ENCODE results near the gene BICC1.

The BICC1 gene

DNA sequence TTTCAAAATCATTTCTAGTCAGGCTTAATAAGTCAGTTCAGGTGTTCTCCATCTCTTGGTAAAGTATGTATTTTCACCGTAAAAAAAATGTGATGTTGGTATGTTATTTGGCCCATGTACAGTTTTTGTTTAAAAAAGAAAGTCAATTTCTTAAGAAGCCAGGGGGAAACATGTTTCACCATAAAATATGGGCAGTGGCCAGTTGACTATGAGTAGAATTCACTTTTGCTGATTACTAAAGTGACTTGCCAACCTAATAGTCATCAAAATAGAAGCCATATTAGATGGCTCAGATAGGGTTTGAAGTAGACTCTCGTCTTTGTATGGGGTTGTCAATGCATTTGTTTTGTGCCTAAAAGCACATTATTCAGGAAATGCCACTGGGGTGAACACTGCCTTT lies 266.3 kb downstream of the BICC1 start:
- DNase-seq: no peak
- in situ Hi-C loops (cut with HindIII; ENCODE audit: low pct_ligation_motif_present, low pct_unique_long_range_greater_than_20kb, low sequenced_read_pairs): no loop called here

- in situ Hi-C loops (cut with HindIII; ENCODE audit: low pct_ligation_motif_present, low pct_unique_long_range_greater_than_20kb, low sequenced_read_pairs): no loop called here
- DNase-seq: no peak
Observed at GRCh38 chr10:58779594-58779993, 266.9 kb downstream of the BICC1 start.

DNA sequence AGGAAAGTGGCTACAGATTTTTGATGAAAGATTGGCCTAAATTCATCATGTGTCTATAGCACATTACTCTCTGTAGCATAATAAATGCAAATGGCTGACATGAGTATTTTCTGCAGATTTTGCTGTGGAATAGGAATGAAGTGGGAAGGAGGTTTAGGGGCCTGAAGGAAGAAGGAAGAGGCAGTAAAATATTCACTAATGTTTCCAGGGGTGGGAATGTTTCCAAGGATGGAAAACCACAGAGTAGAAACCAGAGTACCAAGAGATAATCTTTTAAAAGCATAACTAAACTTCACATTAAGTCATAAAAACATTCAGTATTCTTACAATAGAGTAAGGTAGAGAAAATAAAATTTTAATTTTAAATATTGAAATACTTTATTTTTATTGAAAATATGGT lies 267.8 kb downstream of the BICC1 start:
- DNase-seq: no peak
- in situ Hi-C loops (cut with HindIII; ENCODE audit: low pct_ligation_motif_present, low pct_unique_long_range_greater_than_20kb, low sequenced_read_pairs): no loop called here

- in situ Hi-C loops (cut with HindIII; ENCODE audit: low pct_ligation_motif_present, low pct_unique_long_range_greater_than_20kb, low sequenced_read_pairs): no loop called here
- peak; percentile 64 for DNase-seq
Observed at GRCh38 chr10:58781873-58782488, 269.3 kb downstream of the BICC1 start.

GRCh38 chr10:58782876-58783851 lies 270.5 kb downstream of the BICC1 start:
- in situ Hi-C loops (cut with HindIII; ENCODE audit: low pct_ligation_motif_present, low pct_unique_long_range_greater_than_20kb, low sequenced_read_pairs): no loop called here
- DNase-seq: no peak

DNA sequence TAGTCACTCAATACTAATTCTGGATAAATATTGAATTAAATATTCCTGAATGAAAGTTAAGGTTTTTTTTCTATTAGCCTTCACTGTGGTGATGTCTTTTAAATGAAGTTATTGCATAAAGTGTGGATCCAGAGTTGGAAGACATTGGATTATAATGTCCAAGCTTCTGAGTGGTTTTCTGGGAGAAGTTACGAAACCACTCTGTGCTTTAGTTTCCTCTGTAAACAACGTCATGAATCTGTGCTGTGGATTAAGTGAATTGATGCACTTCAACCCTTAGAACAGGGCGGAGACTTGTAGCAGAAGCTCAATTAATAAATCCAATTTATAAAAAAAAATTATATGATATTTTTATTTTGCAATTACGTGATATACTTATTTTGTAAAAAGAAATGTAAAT lies 271.7 kb downstream of the BICC1 start:
- in situ Hi-C loops (cut with HindIII; ENCODE audit: low pct_ligation_motif_present, low pct_unique_long_range_greater_than_20kb, low sequenced_read_pairs): no loop called here
- no peak for DNase-seq

GRCh38 chr10:58785354-58785753 lies 272.7 kb downstream of the BICC1 start:
- in situ Hi-C loops (cut with HindIII; ENCODE audit: low pct_ligation_motif_present, low pct_unique_long_range_greater_than_20kb, low sequenced_read_pairs): no loop called here
- DNase-seq: no peak

DNA sequence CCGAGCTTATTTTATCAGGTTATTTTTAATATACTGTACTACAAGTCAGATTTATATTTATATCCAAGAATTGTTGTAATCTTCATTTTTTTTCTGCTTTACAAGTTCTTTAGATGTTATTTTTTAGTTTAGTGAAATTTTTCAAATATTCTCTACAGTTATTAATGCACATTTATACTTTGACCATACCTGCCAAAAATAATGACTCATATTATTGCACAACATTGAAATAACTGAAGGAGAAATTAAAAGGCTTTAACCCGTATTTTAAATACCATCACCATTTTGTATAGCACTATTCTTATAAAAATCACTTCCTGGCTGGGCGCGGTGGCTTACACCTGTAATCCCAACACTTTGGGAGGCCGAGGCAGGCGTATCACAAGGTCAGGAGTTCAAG lies 278.5 kb downstream of the BICC1 start:
- in situ Hi-C loops (cut with HindIII; ENCODE audit: low pct_ligation_motif_present, low pct_unique_long_range_greater_than_20kb, low sequenced_read_pairs): no loop called here
- no peak for DNase-seq

DNA sequence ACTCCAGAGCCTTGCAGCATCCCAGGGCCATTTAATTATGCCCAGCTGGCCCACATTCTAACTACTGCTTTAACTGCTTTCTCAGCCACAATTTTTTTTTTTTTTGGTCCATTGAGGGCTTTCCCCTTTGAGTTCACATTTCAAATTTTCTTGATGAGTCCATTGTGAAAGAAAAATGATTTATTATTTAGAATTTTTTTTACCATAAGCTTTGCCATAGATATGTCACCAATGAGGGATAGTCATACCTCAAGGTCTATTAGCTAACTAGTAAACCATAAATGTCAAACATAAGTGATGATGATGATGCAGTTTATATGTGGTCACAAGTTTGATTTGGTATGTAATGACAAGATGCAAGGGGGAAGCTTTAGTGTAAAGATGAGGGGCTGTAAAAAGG lies 282.9 kb downstream of the BICC1 start:
- no peak for DNase-seq
- in situ Hi-C loops (cut with HindIII; ENCODE audit: low pct_ligation_motif_present, low pct_unique_long_range_greater_than_20kb, low sequenced_read_pairs): no loop called here

- in situ Hi-C loops (cut with HindIII; ENCODE audit: low pct_ligation_motif_present, low pct_unique_long_range_greater_than_20kb, low sequenced_read_pairs): no loop called here
- no peak for DNase-seq
Observed at GRCh38 chr10:58796242-58796641, 283.6 kb downstream of the BICC1 start.

- no peak for DNase-seq
- in situ Hi-C loops (cut with HindIII; ENCODE audit: low pct_ligation_motif_present, low pct_unique_long_range_greater_than_20kb, low sequenced_read_pairs): no loop called here
Observed at GRCh38 chr10:58796824-58797223, 284.2 kb downstream of the BICC1 start.

DNA sequence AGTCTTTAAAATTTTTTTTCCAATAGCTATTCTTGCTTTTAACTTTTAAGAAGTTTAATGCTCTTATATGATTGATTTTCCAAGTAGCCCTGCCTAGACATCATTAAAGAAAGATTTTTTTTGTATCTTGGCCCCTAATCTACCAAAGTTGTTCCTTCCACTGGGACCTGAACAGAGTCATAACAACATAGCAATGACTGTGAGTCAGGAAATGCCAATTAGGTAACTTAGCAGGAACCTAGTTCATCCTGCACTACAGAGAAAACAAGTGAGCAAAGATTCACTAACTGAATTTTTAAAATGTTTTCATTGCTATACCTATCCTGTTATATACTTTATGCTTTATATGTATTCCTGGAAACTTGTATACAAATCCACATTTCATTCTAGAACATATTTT lies 284.7 kb downstream of the BICC1 start:
- no peak for DNase-seq
- in situ Hi-C loops (cut with HindIII; ENCODE audit: low pct_ligation_motif_present, low pct_unique_long_range_greater_than_20kb, low sequenced_read_pairs): no loop called here

DNA sequence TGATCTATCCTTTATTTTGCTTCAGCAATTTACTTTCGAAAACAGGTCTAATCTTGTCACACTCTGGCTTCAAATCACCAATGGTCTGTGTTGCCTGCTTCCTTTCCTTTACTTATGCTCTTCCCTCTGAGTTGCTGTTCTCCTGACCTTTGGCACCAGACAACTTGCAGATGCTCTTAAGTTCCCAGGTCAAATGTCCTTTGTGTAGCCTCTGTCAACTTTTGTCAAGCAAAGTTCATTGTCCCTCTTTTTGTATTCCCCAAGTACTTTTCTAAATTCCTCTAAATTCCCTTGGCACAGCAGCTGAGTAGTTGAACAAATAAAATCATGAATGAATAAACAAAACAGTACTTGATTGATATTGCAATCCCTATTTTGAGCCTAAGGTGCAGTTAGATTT lies 289.4 kb downstream of the BICC1 start:
- no peak for DNase-seq
- in situ Hi-C loops (cut with HindIII; ENCODE audit: low pct_ligation_motif_present, low pct_unique_long_range_greater_than_20kb, low sequenced_read_pairs): no loop called here

- DNase-seq: no peak
- in situ Hi-C loops (cut with HindIII; ENCODE audit: low pct_ligation_motif_present, low pct_unique_long_range_greater_than_20kb, low sequenced_read_pairs): no loop called here
Observed at GRCh38 chr10:58806323-58806722, 293.7 kb downstream of the BICC1 start.

DNA sequence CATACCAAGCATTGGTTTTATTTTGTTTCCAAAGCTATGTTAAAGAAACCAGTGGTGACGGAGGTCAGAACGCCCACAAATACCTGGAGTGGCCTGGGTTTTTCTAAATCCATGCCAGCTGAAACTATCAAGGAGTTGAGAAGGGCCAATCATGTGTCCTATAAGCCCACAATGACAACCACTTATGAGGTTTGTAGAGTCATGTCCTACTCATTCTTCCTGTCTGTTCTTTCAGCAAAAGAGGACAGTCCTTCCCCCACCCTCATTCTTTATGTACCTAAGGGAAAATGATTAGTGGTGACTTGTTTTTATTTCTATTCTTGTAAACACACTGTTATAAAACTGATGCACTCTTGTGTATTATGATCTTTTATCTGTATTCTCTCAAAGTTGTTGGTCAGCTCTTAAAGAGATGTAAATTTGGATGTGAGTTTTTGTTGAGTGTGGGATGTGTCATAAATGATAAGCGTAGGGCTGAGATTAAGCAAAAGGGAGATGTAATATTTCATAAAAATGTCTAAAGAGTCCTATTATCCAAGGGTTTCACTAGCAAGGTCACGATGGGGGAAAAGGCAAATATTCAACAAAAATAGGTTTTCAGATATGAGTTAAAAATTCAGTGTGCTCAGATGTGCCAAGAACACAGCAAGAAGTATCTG lies 294.4 kb downstream of the BICC1 start:
- no peak for DNase-seq
- in situ Hi-C loops (cut with HindIII; ENCODE audit: low pct_ligation_motif_present, low pct_unique_long_range_greater_than_20kb, low sequenced_read_pairs): no loop called here

- DNase-seq: no peak
- in situ Hi-C loops (cut with HindIII; ENCODE audit: low pct_ligation_motif_present, low pct_unique_long_range_greater_than_20kb, low sequenced_read_pairs): no loop called here
Observed at GRCh38 chr10:58807629-58808022, 295.0 kb downstream of the BICC1 start.

DNA sequence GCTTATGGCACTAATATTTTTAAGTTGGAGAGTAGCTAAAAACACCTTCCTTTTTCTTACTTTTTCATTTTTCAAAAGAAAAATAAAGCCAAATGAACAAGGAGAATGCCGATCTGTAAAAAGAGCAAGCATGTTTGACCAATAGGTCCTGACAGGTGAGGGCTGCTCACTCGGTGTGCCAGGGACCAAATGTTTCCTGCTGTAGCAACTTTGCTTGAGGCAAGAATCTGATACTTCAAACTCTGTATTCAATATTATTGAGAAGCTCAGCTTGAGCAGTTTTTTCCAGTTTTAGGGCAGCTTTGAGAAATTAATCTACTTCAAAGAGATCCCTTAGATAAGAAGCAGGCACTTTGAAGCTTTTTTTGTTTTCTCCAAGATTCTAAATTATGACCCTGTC lies 298.1 kb downstream of the BICC1 start:
- no peak for DNase-seq
- in situ Hi-C loops (cut with HindIII; ENCODE audit: low pct_ligation_motif_present, low pct_unique_long_range_greater_than_20kb, low sequenced_read_pairs): no loop called here

DNA sequence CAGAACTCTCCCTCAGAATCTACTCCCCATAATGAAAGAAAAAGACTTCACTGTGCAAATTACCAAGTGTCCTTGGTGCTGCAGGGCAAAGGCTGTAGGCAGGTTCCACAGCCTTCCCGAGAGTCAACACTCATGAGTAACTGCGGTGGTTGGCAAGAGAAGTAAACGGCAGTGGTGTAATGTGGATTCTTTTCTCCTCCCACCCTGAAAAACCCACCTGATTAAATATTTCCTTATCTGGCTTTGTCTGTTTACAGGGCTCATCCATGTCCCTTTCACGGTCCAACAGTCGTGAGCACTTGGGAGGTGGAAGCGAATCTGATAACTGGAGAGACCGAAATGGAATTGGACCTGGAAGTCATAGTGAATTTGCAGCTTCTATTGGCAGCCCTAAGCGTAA lies 300.9 kb downstream of the BICC1 start:
- DNase-seq: no peak
- in situ Hi-C loops (cut with HindIII; ENCODE audit: low pct_ligation_motif_present, low pct_unique_long_range_greater_than_20kb, low sequenced_read_pairs): no loop called here

DNA sequence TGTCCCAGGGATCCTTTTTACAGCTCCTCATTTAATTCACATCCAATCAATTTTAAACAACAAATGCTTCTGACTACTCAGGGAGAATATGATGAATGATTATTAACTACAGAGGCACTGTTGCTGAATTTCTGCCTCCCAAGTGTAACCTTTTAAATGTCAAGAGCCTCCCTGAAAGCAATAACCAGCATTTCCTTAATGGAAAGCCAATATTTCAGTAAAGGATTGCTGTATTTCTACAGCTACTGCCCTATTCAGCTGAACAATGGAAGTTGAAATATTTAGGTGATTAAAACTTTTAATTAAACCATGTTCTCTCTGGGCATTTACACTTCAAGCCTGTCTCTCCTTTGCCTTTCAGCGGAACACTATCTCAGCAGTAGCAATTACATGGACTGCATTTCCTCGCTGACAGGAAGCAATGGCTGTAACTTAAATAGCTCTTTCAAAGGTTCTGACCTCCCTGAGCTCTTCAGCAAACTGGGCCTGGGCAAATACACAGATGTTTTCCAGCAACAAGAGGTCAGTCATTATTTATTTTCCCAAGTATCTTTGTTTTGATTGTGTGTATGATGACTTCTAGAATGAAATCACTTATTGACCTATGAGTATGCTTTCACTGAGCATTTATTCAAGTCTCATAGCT lies 304.7 kb downstream of the BICC1 start:
- DNase-seq: no peak
- in situ Hi-C loops (cut with HindIII; ENCODE audit: low pct_ligation_motif_present, low pct_unique_long_range_greater_than_20kb, low sequenced_read_pairs): no loop called here
